HG02759 (cell line): ENCODE measurements around the gene UNC13B.
"Not testable (repeated sequence)": the region's sequence is repeated elsewhere in the genome, so short reads cannot be mapped to it uniquely, and the experiment has no call there.

ENCODE experiments used
- ATAC-seq: cut with Tn5 transposase; IDR thresholded peaks from one replicate; pipeline ENCODE4 v1.9.1; 2021; ENCODE audit warnings: mild to moderate bottlenecking, moderate library complexity; ENCODE audit not compliant: unreplicated experiment

Gene UNC13B

DNA sequence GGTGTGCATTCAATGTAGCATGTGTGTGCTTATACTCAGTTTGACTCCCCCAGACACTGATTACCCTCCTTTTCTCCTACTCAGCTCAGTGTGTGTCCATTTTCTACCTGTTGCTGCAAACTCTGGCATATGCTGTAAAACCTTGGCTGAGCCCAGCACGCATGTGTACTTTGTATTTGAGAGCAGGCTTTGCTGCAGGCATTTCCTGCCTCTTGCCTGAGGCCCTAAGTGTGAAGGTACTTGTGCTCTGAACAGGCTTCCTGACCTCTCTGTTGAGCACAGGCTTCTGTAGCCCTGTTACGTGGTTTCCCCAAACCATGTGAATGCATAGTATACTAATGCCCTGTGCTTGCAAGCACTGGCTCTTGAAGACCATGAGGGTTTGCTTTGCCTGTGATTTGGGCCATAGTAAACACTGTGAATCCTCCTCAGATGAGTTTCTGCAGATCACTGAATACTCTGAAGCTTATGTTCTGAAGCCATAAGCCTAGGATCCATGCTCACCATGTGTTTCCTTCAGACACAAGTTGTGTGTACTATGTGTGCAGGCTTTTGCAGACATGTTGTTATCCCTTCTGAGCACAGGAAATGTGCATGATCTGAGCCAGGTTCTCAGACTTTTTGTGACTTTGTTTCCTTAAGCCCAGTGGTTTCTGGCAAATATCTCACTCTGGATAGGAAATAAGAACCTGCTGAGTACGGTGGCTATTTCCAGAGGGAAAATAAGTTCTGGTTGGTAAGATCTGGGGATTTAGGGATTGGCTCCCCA lies 203.2 kb downstream of the UNC13B start:
- ATAC-seq = no peak

DNA sequence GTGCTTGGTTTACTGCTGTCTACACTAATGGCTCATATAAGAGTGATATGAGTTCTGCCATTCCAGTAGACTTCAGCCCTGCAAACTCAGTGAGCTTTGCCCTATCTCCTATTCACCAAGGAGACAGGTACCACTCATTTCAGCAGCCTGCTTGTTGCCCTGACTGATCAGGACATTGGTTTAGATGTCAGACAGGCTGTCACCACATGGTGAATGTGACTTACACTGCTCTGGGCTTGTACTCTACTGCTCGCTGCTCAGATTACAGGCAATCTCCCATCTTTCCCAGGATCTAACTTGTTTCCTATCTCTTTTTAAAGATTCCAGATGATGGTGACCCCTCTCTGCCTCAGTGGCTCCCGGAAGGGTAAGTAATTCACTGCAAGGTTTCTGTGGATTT lies 204.8 kb downstream of the UNC13B start:
- no peak for ATAC-seq

DNA sequence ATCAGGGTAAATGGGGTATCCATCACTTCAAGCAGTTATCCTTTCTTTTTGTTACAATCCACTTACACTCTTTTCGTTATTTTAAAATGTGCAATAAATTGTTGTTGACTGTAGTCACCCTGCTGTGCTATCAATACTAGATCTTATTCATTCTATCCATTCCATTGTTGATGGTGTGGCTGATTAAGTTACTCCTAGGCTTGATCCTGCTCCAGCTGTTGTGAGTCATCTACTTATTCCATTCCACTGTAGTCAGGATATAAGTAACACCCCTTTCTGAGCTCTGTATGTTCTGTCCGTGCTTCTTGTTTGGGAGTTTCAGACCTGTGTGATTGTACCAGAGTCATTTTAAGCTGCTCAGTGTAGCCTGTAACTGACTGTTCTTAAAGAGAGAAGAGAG lies 205.6 kb downstream of the UNC13B start:
- no peak for ATAC-seq

DNA sequence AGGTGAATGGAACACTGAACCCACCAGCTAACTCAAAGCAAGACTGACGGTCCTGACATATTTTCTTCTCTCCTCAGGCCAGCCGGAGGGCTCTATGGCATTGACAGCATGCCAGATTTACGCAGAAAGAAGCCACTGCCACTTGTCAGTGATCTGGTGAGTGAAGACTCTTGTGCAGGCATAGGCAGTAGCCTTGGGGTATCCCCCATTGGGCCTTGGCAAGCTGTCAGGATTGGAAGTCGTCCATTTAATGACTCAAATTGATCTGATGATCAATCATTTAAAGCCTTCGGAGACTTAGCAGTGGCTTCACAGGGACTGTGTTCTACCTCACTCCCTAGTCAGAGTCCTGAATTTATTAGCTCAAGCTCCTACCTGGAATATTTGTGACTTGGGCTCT lies 208.4 kb downstream of the UNC13B start:
- no peak for ATAC-seq

DNA sequence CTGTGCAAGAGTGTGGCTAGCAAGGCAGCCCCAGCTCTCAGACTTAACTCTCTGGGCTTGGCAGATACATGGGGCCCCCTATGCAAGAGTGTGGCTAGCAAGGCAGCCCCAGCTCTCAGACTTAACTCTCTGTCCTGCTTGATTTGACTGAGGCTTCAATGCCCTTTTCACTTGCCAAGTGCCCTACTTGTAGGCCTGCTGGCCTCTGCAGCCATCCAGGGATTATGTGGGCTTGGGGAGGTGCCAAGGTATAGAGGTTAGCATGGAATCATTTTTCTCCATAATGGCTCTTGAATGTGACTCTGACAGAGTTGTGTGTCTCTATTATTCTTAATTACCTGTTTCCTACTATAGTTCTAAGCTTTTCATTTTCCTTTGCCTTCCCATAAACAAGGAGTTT lies 212.6 kb downstream of the UNC13B start:
- no peak for ATAC-seq

DNA sequence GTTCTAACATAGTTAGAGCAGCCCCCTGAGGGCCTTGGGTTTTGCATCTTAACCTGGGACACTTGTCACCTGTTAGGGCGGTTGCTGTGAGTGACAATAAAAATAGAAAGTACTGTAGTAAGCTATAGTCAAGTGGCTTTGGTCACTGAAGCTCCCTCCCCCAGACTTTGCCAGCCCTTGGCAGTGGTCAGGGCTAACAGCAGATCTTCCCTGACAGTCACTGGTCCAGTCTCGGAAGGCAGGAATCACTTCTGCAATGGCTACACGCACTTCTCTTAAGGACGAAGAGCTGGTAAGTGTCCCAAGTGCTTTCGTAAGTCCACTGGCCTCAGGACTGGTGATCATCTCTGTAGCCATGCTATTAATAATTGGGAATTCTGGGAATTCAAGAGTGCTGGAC lies 213.1 kb downstream of the UNC13B start:
- ATAC-seq = no peak

DNA sequence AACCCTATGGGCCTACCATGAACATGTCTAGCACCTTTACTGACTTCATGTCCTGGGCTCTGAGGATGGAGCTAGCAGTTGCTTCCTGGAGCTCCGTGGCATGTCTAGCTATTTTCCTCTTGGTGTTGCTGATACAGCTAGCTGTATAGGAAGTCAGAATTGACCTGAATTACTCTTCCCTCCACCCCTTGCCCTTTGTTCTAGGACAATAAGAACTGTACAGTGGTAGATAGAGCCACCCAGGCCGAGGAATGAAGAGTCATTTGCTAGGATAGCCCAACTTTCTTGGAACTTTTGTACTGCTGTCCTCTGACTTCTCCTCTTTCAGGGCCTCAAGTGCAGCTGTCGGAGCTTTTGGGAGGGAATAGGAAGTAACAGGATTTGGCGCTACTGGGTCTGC lies 218.2 kb downstream of the UNC13B start:
- no peak for ATAC-seq

DNA sequence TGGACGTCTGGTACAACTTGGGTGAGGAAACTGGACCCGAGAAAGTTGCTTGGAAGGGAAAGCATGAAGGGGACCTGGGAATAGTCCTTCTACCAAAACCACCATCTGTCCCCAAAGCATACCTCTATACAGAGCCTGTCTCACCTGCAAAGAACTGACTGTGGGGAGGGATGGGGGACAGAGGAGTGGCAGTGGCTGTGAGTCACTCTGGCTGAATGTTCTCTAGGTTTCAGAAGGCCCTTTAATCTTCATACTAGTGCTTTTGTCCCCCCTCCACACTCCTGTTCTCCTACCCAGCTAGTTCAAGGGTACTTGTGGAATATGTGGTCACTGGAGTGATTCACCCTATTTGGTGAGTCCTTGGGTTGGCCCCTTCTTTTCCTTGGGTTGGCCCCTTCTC lies 218.8 kb downstream of the UNC13B start:
- ATAC-seq = no peak

DNA sequence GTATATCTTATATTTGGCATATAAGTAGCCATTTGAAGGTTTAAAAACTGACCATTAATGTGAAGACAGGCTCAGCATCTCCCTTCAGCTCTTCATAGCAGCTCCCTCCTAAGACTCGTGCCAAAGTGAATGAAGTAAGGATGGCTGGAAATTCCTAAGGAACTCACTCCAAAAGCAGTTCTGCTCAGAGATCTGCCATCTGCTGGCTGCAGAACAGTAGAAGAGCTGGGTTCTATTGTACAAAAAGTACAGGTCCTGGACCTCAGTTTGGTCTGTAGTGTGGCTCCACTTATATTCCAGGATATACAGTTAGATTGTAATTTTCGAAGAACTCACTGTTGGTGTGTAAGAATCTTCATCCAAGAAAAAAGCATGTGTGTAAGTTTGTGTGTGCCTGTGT lies 223.2 kb downstream of the UNC13B start:
- no peak for ATAC-seq

DNA sequence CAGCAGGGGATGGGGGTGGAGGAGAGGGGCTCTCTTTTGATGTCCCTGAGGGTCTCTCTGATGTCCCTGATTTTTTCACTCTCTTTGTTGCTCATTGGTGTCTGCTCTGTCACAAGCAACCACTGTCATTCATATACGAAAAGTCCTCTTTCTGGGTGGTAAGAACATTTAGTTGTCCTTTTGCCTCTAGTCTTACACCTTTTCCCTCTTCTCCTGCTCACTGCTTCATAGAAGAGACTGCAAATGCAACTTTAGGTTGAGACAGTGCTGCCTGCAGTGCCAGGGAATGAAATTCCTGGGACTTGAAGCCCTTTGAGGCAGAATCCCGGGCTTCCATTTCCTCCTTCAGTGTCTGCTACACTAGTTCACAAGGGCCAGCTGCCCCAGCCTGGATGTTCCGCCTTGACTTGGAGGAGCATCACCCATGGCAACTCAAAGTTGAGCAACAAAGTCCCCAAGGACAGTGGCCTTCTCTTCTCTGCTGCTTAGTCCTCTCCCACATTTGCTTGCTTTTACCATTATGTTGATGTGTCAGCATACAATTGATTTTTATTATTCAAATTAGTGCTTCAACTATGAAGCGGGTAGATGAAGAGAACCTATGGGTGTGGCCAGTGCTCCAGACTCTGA lies 233.4 kb downstream of the UNC13B start:
- ATAC-seq = no peak

DNA sequence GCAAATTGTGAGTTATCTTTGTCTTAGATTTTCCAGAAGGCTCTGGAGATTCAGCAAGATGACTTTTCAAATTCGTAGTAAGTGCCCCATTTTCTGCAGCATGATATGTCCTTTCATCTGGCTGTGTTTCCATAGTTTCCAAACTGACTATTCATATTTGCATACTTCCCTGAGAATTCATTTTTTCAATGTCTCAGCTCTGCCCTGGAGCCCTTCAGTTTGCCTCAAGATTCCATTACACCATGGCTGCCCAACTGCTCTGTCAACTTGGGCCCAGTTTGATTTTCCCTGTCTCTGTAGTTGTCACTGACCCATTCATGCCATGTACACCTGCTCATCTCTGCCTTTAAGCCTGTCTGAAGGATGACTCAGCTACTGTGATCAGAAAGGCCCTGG lies 233.9 kb downstream of the UNC13B start:
- no peak for ATAC-seq

DNA sequence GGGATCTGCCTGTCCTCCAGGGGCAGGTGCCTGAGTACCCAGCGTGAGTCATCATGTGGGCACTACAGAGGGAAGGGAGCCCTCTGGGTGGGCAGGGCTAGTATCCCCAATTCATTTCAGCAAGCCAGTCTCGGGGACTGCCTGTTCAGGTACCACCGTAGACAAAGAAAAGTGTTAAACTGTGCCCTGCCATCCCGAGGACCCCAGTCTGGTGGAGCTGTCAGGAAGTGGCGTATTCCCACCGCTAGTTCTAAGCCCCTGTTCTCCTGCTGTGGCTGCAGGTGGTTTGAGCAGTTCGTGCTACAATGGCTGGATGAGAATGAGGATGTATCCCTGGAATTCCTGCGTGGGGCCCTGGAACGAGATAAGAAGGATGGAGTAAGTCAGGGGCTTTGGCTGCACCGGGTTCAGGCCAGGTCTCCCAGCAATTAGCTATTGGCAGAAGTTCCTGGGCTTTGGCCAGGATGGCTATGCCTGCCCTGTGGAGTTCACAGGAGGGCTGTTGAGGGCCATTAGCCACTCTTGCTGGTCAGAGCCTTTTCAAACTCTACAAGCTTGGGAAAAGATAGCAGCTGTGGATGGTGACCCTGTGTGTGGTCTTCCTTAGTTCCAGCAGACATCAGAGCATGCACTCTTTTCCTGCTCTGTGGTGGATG lies 234.9 kb downstream of the UNC13B start:
- ATAC-seq = no peak

DNA sequence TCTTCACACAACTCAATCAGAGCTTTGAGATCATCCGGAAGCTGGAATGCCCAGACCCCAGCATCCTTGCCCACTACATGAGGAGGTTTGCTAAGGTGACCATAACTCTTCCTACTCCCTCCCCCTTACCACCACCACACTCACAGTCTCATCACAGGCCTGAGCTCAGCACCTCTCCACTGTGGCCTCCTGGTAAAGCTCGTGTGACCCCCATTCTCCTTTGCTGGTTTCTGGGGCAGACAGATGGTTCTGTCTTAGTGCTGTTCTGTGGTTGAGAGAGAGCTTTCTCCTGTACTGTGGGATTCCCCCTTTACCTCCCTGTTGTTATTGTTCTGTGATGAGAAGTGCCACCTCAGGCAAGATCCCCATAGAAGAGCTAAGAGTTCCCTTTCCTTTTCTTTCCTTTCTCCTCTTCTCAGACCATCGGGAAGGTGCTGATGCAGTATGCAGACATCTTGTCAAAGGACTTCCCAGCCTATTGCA lies 235.4 kb downstream of the UNC13B start:
- no peak for ATAC-seq

DNA sequence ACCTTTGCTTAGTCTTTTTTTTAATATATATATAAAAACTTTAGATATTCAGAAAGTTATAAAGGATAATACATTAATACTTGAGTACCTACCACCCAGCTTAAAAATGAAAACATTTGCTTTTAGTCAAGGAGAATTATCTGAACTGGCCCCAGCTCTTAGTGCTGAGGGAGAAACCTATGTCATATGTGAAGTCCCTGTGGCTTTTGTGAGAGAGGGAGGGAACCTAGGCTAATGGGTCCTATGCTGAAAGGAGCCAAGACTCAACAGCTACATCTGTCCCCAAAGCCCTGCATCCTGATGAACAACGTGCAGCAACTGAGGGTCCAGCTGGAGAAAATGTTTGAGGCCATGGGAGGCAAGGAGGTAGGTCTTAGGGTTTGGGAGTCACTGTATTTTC lies 236.1 kb downstream of the UNC13B start:
- no peak for ATAC-seq

DNA sequence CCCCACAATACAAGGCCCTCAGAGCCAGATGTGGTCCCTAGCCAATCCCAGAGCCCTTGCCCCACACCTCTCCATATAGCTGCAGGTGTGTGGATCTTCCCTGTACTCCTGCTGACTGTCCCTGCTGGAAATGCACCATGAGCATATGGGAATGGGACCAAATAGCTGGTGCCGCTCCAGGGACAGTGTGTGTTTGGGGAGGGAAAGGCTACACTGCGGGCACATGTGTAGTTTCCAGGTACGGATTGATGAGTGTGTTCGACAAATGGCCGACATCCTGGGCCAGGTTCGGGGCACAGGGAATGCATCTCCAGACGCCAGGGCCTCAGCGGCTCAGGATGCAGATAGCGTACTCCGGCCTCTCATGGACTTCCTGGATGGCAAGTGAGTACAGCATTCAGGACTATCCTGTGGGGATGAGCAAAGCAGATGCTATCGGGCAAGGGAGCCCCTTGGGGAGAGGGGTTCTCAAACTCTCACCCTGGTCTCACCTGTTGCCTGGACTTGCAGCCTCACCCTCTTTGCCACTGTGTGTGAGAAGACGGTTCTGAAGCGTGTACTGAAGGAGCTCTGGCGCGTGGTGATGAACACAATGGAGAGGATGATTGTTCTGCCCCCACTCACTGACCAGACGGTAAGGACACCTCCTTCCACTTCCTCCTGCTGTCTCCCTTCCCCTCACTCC lies 237.0 kb downstream of the UNC13B start:
- no peak for ATAC-seq

DNA sequence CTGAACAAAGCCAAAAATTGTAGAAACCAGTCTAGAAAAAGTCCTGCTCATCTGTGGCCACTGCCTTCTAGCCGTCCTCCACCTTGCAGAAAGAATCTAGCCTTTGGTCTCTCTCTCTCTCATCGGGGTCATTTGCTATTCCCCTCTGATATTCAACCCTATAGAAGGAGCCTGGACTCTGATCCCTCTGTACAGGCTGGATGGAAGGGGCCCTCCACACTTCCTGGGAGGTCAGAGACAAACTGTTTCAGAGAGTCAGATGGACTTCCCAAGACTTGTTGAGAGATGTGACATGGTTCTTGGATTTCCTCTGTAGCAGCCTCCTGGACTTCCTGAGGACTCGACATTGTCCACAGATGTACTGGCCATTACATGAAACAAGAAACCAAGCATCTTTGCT lies 243.1 kb downstream of the UNC13B start:
- no peak for ATAC-seq

DNA sequence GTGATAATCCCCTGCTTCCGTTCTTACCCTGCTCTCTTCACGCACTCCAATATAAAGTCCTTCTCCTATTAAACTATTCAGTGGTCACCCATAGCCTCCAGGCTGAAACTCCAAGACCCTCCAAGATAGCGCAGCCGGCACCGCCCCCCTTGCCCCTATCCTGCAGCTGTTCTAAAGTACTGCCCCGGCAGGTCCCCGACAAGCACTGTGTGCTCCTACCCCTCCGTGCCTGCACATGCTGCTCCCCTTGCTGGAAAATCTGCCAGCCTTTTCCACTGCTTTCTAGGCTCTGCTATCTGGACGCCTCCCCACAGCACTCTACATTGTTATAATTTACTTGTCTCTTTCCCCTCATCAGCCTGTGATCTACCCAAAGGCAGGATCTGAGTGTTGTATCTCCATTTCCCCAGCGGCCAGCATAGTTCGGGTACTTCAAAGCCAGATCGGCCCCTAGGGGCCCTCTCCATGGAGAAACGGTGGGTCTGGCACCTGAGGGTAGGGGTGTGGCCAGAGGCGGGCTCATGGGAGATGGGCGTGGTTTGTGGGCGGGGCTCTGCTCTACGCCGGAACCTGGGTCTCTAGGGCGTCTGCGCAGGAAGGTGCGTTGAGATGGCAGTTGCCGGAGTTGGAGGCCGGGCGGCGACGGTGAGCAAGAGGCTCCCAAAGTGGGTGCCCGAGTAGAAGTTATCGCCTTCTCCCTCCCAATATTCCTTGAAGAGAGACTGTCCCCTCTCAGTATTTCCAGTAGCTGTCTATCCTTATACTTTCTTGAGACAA lies 244.6 kb downstream of the UNC13B start:
- no peak for ATAC-seq

DNA sequence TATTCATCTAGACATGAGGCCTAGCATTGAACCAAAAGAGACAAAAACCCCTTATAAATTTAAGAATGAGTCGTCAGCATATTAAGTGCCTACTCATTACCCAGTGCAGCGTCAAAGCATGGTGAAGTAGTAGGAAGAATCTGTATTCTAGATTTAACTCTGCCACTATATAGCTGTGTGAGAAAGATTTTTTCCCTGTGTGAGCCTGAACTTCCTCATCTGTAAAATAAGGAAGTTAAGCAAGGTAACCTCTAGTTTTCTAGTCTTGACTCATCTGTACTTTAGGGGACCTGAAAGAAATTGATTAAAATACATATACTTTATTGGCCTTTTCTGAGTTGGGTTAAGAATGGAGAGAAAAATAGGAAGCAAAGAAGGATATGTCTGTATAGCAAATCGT lies 246.0 kb downstream of the UNC13B start:
- ATAC-seq = no peak

DNA sequence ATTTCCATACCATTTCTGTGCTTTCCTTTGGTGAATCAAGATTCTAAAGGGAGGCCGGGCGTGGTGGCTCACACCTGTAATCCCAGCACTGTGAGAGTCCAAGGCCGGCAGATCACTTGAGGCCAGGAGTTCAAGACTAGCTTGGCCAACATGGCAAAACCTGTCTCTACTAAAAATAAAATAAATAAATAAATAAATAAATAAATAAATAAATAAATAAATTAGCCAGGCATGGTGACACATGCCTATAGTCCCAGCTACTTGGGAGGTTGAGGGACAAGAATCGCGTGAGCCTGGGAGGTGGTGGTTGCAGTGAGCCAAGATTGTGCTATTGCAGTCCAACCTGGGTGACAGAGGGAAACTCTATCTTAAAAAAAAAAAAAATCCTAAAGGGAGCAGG lies 247.6 kb downstream of the UNC13B start:
- ATAC-seq = not testable (repeated sequence)

DNA sequence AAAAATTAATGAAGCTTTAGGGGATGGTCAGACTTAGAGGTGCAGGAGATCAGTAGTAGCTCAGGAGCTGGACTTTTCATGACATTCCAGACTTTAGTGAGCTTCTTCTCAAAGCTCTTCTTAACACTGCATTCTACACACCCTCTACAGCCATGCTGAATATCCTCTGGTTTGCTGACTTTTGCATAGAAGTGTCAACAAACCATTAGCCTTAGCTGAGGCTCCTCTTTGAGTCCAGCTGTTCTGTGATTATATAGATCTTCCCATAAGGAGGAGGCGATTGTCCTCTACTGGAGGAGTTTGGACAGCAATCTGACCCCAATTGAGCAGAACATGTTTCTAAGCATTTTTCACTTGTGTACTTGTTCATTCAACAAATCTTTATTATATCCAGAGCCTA lies 253.1 kb downstream of the UNC13B start:
- ATAC-seq = no peak
